Stimulated activated CD4-positive, alpha-beta T cell treated with anti-CD3 and anti-CD28 coated beads, Interleukin-1b, Interleukin-23, amount 100 ng/mL, for 4 hours (primary cell): Measurements from ENCODE around the gene OR2W3.

ENCODE experiments used
- DNase-seq, 2 donors: peaks; one replicate each; pipeline ENCODE4 v3.0.0-alpha.2; 2020; ENCODE audit warnings: low read depth in 2 of 2

The OR2W3 gene

DNA sequence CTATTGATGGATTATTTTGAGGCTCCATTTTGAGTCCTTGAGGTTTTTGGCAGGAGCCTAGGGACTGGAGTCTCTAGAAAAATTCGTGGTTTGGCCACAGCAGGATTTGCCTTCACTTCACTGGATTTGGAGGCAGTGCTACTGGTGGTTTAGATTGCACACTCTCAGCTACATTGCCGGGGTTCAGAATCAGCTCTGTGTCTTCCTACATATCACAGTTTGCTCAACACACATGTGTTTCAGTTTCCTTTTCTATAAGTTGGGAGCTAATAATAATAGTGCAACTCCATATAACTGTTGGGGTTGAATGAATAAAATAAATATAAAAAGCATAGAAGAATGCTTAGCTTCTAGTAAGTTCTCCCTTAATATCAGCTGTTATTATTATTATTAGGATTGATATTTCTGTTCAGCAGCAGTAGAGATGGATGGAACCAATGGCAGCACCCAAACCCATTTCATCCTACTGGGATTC is at the start of gene OR2W3:
Gene OR2W3 (plus strand): TSS at position 425 of the 475 bp plus-strand sequence. CDS start 0 bp downstream, at position 425.
- DNase-seq, result no peak

DNA sequence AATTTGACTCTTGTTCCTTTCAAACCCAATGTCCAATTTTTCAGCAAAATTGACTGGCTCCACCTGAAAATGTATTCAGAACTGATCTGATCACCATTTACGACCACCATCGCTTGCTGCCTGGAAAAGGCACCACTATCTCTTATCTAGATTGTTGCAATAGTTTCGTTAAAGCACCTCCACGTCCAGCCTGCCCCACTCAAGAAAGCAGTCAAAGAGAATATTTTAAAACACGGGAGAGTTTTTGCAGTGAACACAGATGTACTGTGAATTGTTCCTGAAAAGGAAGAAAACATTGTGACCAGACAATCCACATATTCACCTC is 49.7 kb upstream of the OR2W3 start:
- DNase-seq, result no peak

DNA sequence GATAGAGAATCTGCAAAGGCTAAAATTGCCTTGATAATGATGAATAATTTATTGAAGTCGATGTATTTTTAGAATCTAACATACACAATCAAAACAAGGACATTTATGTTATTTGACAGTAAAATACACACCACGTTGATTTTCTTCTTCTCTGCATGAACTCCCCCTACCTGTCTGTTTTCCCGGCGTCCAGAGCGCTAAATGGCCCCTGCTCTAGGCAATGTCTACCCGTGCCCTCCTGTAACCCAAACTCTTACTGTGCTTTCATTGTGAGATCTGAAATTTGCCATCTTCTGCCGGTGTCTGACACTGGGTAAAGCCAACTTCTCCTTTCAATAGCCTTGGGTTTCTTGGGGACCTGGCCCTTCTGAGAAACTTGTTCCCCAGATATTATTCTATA is 47.0 kb upstream of the OR2W3 start:
- no peak for DNase-seq

DNA sequence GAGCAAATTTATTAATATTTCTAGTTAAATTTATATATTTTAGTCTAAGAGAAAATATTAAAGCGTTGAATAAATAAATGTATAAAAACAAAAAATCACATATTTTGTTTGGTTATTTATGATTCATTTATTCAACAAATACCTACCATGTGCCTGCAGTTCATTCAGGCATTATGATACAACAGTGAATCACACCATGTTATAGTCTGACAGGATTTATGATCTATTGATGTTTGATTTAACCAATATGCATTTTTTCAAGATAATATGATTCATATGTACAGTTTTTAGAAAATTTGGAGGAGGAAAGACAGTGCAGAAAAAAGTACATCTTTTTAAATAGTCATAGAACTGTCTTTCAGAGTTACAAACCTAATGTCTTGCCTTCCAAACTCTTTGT is 45.8 kb upstream of the OR2W3 start:
- no peak for DNase-seq

DNA sequence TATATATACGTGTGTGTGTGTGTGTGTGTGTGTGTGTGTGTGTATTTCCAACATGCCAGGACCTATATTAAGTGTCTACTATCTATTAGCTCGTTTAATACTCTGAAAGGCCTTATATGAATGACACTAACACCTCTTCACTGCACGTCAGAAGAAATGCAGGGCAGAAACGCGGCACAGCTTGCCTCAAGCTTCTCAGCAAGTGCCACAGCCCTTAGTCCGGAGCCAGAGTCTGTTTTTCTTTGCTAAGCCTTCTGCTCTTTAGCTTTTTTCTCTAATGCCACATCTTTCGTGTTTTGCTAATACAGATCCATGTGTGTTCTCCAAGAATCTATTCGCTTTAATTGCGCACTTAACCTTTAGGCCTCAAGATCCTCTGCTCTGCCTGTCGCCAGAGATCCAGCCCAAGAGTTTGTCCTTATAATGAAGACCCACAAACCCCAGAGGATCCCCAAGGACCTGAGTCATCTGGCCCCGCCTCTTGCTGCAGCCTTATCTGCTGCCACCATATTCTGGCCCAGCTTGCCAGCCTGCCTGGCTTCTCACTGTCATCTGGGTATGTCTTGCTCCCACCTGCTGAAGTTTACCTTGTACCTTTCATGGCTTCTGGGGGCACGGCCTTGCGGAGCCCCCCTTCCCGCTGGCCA is 40.4 kb upstream of the OR2W3 start:
- DNase-seq, result no peak

DNA sequence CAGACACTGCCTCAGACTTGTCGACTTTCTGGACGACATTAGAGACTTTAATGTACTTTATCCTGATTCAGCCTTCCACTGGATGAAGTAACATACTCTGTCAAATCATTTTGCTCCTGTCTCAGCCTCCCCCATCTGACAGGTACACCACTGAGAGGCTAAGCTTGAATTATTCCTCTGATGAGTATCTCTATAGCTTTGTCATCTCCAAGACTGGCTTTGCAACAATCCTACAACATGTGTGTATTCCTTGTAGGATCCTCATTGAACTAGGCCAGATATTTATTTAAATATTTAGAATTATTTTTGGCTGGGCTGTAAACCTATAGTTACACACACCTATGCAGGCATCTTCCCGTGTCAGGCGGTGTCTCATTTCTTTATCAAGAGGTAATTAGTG is 39.5 kb upstream of the OR2W3 start:
- DNase-seq, result no peak

DNA sequence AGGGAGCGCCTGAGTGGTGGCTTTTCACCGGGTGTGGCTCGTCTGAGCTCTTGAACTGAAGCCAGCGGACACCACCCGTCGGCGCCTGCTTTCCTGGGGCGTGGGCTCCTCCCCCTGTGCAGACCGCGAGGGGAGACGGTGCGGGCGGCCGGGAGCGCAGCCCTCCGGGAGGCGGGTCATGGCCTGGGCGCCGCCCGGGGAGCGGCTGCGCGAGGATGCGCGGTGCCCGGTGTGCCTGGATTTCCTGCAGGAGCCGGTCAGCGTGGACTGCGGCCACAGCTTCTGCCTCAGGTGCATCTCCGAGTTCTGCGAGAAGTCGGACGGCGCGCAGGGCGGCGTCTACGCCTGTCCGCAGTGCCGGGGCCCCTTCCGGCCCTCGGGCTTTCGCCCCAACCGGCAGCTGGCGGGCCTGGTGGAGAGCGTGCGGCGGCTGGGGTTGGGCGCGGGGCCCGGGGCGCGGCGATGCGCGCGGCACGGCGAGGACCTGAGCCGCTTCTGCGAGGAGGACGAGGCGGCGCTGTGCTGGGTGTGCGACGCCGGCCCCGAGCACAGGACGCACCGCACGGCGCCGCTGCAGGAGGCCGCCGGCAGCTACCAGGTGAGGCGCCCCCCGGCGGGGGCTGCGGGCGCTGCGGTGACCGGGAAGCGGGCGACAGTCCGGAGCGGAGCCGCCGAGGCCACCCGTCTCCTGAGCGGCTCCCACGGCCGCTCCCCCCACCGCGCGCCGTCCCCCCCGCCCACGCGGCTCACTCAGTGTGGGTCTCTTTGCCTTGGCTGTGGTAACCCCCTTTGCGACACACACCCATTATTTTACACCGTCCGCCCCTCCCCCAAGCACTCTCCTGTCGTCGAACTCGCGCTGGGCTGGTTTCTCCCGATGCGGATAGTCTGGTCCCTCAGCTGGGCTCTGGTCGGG is 38.1 kb upstream of the OR2W3 start, which contains the start of gene TRIM58:
Gene TRIM58 (plus strand): TSS at position 119 of the 916 bp plus-strand sequence. CDS start 60 bp downstream, at position 179.
- DNase-seq, result peak in 1 of 2 donors; percentile 8

DNA sequence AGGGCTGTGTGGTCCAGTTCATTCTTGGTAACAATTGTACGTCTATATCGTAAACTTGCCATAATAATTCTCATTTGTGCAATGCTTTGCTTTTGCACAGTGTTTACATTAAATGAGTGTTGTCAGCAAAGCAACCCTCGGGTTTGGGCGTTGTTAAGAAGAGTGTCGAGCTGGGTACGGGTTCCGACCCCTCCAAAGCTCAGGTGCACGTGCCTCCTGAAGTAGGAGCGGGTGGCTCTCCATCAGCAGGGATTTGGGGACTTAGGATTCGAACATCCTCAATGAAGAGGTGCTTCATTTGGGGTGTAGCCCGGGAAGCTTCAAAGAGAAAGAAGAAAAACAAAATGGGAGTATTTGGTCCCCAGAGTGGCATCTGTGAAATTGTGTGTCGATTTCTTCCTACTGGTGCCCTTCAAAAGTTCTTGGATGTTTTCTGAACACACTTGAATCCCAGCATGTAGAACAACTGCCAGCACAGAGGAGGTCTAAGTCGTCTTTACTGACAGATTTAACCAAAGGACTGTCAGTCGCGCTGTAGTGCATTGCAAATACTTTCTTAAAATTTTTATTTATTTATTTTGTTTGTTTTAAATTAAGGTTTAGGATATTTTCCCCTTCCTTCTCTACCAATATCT is 37.3 kb upstream of the OR2W3 start:
- DNase-seq, result no peak

DNA sequence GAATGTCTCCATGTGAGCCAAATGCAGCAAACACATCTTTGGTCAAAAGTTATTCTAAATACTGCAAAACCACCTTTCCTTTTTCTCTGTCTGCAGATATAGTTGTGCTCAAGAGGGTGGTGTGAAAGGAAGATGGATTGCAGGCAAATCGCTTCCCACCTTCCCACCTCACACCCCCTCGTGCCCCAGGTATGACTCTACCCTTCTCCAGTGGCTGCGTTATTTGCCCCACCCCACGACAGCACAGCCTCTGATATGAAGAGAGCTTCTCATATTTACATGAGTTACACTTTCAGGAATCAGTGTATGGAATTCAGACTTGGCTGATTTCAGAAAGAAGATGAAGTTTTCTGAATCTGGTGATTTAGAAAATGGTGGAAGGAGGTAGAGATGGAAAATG is 32.6 kb upstream of the OR2W3 start:
- no peak for DNase-seq

DNA sequence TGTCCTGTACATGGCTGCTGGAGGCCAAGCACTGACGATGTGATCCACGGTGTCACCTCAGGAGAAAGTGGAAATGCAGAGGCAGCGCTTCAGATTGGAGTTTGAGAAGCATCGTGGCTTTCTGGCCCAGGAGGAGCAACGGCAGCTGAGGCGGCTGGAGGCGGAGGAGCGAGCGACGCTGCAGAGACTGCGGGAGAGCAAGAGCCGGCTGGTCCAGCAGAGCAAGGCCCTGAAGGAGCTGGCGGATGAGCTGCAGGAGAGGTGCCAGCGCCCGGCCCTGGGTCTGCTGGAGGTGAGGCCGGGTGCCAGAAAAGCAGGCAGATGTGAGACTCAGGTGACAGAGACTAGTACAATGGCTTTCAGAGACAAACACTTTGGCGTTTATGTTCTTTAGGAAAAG is 30.7 kb upstream of the OR2W3 start:
- DNase-seq, result no peak

DNA sequence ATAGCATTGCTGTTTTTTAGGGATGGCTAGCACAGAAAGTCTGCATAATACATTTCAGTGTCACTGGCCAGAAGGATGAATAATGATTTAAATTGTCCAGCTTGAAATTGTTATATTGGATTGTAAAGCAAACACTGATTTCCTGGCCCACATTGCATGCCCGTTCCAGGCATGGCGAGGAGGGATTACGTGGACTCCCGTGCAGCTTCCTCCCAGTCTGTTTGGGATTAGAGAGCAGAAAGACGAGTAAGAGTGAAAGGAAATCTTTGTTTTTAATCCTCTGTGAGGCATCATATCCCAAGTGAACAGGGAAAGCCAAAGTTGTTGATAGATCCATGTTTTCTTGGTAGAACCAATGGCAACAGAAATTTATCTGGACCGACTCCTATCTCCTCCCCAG is 30.0 kb upstream of the OR2W3 start:
- no peak for DNase-seq

DNA sequence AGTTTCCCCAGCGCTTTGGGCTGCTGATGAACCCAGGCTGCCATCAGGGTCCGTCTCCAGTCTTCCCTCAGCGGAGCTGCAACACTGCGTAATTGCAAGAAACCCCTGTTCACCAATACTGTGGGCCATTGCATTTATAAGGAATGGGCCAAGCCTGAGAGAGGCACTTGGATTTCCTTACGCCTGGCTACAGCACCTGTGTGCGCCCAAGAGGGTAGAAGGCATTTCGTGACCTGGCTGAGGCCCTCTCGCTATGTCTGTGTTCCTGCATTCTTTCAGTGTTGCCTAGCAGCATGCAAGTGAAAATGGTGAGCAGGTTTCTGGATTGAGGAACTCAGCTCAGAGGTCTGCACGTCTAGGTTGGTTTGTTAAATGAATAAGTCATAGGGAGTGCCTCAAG is 12.0 kb upstream of the OR2W3 start:
- DNase-seq, result no peak

DNA sequence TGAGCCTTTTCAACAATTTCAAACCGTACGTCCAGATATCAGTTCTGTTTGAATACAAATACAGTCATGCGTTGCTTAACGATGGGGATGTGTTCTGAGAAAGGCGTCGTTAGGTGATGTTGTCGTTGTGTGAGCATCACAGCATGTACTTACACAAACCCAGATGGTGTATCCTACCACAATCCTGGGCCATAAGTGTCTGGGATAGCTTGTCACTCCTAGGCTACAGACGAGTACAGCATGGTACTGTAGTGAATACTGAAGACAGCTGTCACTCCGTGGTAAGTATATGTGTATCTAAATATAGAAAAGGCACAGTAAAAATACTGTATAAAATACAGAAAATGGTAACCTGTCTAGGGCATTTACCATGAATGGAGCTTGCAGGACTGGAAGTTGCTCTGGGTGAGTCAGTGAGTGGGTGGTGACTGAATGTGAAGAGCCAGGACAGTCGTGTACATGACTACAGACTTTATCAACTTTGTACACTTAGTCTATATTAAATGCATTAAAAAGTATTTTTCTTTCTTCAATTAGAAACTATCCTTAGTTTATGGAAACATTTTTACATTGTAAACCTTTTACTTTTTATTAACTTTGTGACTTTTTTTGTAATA is 10.5 kb upstream of the OR2W3 start:
- DNase-seq, result no peak

DNA sequence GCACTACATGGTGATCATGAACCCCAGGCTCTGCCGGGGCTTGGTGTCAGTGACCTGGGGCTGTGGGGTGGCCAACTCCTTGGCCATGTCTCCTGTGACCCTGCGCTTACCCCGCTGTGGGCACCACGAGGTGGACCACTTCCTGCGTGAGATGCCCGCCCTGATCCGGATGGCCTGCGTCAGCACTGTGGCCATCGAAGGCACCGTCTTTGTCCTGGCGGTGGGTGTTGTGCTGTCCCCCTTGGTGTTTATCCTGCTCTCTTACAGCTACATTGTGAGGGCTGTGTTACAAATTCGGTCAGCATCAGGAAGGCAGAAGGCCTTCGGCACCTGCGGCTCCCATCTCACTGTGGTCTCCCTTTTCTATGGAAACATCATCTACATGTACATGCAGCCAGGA is 589 bp downstream of the OR2W3 start:
- no peak for DNase-seq

DNA sequence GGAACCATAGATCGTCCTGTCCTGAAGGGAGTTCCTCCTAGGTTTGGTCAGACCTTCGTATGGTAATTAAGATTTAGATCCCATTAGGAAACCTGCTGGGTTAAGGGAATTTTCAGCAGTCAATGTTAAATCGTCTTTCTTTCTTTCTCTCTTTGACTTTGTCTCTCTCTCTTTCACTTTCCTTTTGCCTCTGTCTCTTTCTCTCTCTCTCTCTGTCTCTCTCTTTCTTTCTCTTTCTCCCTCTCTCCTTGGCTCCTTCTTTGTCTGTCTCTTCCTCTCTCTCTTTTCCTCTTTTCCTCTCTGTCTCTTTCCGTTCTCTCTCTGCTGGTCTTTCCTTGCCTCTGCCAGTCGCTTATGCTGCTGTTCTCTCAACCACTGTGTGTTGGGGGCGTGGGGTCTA is 8.7 kb downstream of the OR2W3 start:
- DNase-seq, result no peak

DNA sequence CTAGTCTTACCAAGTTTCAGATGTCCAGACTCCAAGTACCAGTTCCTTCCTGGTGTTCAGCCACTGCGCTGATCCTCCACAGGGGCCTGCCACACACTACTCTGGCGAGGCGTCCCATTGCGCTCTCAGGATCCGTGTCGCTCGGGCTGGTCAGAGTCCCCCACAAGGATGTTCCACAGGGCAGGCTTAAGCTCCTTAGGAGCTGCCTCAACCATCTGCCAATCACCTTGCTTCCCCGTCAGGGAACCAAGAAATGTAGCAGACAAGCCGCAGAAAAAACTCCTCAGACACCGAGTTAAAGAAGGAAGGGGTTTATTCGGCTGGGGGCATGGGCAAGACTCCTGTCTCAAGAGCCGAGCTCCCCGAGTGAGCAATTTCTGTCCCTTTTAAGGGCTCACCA is 9.8 kb downstream of the OR2W3 start:
- no peak for DNase-seq

DNA sequence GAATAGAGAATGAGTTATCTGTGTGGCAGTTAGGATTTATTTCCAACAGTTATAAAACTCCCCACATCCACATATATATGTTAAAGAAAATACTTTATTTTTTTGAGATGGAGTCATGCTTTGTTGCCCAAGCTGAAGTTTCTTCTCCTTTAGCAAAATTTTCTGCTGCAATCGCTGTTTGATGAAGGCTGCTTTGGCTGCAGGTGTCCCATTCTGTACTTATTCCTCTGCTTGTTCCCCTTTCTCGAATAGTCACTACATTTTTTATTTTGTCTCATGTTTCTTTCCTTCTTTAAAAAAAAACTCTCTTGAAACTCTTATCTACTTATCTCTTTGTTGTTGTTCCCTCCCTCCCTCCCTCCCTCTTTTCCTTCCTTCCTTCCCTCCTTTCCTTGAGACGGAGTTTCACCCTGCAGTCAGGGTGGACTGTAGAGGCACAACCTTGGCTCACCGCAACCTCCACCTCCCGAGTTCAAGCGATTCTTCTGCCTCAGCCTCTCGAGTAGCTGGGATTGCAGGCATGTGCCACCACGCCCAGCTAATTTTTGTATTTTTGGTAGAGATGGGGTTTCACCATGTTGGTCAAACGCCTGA is 10.6 kb downstream of the OR2W3 start:
- DNase-seq, result no peak

DNA sequence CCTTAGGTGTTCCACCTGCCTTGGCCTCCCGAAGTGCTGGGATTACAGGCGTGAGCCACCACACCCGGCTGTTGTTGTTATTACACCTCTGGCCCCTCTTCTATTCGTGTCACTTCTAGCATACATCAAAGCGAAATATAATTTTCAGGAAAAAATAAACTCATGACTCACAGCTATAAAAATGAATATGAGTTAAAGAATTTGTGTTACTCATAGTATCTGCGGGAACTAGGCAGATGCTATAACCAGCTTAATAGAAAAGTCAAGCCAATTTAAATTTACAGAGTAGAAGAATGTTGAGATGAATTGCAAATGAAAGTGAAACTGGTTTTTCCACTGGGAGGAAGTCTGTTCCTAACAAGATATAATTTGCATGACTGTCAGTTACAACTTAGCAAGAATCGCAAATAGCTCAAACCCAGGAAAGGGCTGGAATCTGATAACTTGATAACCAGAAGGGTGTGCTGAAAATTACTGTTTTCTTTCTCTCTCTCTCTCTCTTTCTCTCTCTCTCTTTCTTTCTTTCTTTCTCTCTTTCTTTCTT is 11.2 kb downstream of the OR2W3 start:
- no peak for DNase-seq

DNA sequence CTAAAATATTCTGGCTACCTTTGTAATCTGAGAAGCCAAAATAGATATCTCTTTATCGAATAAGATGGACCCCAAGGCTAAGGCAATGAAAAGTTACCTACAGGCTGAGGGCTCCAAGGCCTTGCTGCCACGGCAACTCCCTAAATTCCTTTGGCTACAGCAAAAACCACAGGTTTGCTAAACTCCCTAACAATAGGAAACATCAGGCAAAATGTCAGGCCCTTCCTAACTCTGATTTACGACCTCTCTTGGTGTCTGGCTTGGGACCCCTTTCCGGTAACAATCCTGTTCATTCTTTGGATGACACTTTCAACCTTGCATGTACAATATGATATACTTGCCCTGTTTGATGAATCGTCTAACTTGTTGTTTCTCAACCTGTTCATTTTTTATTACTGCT is 13.4 kb downstream of the OR2W3 start:
- no peak for DNase-seq

DNA sequence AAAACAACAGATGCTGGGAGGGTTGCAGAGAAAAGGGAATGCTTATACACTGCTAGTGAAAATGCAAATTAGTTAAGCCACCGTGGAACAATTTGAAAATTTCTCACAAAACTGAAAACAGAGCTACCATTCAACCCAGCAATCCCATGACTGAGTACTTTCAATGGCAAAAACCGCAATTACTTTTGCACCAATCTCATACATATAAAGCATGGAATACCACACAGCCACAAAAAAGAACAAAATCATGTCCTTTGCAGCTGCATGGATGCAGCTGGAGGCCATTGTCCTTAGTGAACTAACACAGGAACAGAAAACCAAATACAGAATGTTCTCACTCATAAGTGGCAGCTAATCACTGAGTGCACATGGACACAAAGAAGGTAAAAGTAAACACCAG is 18.4 kb downstream of the OR2W3 start:
- DNase-seq, result no peak

DNA sequence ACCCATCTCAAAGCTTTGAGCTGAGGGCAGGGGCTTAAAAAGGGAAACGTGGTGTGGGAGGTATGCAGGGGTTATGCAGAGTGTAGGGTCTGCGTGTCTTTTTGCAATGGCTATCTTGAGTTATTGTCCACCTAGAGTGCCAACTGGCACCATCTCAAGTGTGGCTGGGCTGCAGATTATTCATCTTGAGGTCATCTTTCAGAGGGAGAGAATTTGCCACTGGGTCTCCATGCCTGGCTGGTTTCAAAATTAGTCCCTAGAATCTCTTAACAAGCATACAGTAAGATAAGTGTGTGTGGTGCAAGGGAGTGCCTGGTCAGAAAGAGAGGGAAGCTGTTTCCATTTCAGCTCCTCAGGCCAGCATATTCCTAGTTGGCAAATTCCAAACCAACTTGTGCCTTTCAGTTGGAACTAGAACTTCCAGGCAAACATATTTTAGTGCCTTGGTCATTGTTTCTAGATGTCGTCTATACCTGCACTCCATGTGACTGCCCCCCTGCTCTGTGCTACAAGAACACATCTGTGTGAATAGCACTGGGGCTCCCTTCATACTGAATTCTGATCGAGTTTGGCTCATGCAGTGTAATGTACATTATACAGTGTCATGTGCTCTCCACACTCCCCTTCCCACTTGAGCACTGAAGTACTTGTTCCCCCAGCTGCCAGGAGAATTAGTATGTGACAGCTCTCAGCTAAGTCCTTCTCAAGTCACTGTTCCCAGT is 19.7 kb downstream of the OR2W3 start:
- DNase-seq, result no peak
